Ovary (tissue), 9 donors: ENCODE results near the gene MRTFA. TPM values are rescaled to one million over a fixed set of nuclear protein-coding genes. Genes with fewer than 3 reads are reported as not detected.

Source experiments
- DNase-seq, 5 donors: peaks; one replicate each; pipeline ENCODE4 v3.0.0-alpha.2; 2019 to 2020
- H3K27ac ChIP-seq, 2 donors: fragments of 200-600 bp; one replicate each; pipeline versions ENCODE4 v1.5.1 to v1.8.0; 2019 to 2022
- H3K27me3 ChIP-seq: fragments of 200-600 bp; one replicate; pipeline ENCODE4 v1.8.0; 2022
- H3K36me3 ChIP-seq: fragments of 200-600 bp; sonication (generic); one replicate; pipeline ENCODE4 v1.5.1; 2019
- H3K4me1 ChIP-seq: one replicate; pipeline ENCODE4 v1.8.1; 2013; ENCODE audit warnings: mild to moderate bottlenecking, moderate library complexity; ENCODE audit not compliant: insufficient read depth
- H3K4me3 ChIP-seq: fragments of 200-600 bp; sonication (generic); one replicate; pipeline ENCODE4 v1.5.1; 2017
- H3K9me3 ChIP-seq, 2 donors: fragments of 200-600 bp in 1 of 2; sonication (generic) in 1 of 2; one replicate each; pipeline versions ENCODE4 v1.5.1 to v1.8.1; 2013 to 2019; ENCODE audit warnings: mild to moderate bottlenecking in 1 of 2, moderate library complexity in 1 of 2
- CTCF ChIP-seq, 3 donors: fragments of 450-650 bp in 2 of 3; fragments of 200-600 bp in 1 of 3; IDR thresholded peaks; one replicate each; pipeline versions ENCODE4 v1.5.1 to v1.8.0; 2016 to 2022; ENCODE audit warnings: antibody characterized with exemption in 3 of 3, mild to moderate bottlenecking in 1 of 3
- EP300 ChIP-seq: sonication (generic); formaldehyde crosslinking; IDR thresholded peaks from one replicate; pipeline ENCODE4 v1.6.1; 2017; ENCODE audit warnings: antibody characterized with exemption
- POLR2A ChIP-seq: fragments of 450-650 bp; IDR thresholded peaks from one replicate; pipeline ENCODE4 v1.6.1; 2017; ENCODE audit warnings: antibody characterized with exemption, mild to moderate bottlenecking, moderate library complexity
- WGBS, 3 donors: extraction: QIAGEN DNeasy Blood & Tissue Kit in 1 of 3; methylation state at CpG; one replicate each; pipeline versions ENCODE4 v1.1.5 to v1.1.7; 2013 to 2017; 5-methylcytosine and 5-hydroxymethylcytosine counted together
- intact Hi-C, 4 donors: fragments of 100-400 bp; cut with DNase I; formaldehyde crosslinking; loops; one replicate each; pipeline versions ENCODE4 v1.11.0 to v1.15.1; 2022 to 2023
- polyA plus RNA-seq, 2 donors: library from polyadenylated mRNA; stranded (reverse); fragments of 200-250 nt in 1 of 2; fragments of 350-450 nt in 1 of 2; fragmentation: Illumina TruSeq in 1 of 2; extraction: RNeasy Lipid Tissue Mini Kit (QIAGEN cat#74804) in 1 of 2; gene quantifications; one replicate each; pipeline ENCODE4 v1.2.3, GENCODE V29; 2013 to 2014
- total RNA-seq, 7 donors: library from RNA; depleted of rRNA in 2 of 7; stranded (reverse); fragments of >200 nt in 2 of 7; fragmentation: NEBNext Ultra II Directional in 3 of 7; extraction: Animal tissue kit (Norgen Biotek cat#: 25700) in 3 of 7; gene quantifications; one replicate each; pipeline versions ENCODE4 v1.1.0 to v1.2.4, GENCODE V29; 2016 to 2023
- donor health status: DM: no; HTN: no; CAD: no; lungs with moderate emphysema.
- donor health status: DM: no; HTN: no; CAD: no.
- donor health status: Bipolar disorder and iron deficiency.
- donor health status: DM: yes; HTN: yes; CAD: no.
- donor health status: DM: no; HTN: no; CAD: no.
- donor health status: DM: yes; HTN: yes; CAD: no.

MRTFA gene
- total and polyA plus RNA-seq, 9 donors = 15.4 to 59.7 (median 54.9) TPM

- no peaks in the 10 kb centered on the region for H3K36me3 ChIP-seq
- H3K27me3 ChIP-seq = no peaks in the 10 kb centered on the region
- TF ChIP-seq EP300 = no peak
- TF ChIP-seq POLR2A = no peak
- TF ChIP-seq CTCF (IDR thresholded peaks at IDR 0.05) = no peak
- H3K9me3 ChIP-seq = no peaks in the 10 kb centered on the region
- intact Hi-C loops = no loop called here
- WGBS, 3 donors = 86 to 90% (median 86%) methylated on average over 3 of the region's 3 CpGs
- no peaks in the 10 kb centered on the region for H3K4me1 ChIP-seq
- H3K27ac ChIP-seq = no peak overlapping the region
- H3K4me3 ChIP-seq = no peak overlapping the region
- no peak for DNase-seq
These were observed 233.4 kb downstream of the MRTFA start for GRCh38 chr22:40403141-40403540.

- TF ChIP-seq EP300 (no peak), POLR2A (no peak), CTCF (IDR thresholded peaks at IDR 0.05) (no peak)
- Histone ChIP-seq H3K4me1 (no peaks in the 10 kb centered on the region), H3K27me3 (no peaks in the 10 kb centered on the region), H3K4me3 (no peak overlapping the region), H3K27ac (no peak overlapping the region), H3K36me3 (no peaks in the 10 kb centered on the region), H3K9me3 (no peaks in the 10 kb centered on the region)
- 95 to 98% (median 97%) methylated on average over 8 of the region's 8 CpGs for WGBS, 3 donors
- intact Hi-C loops = no loop called here
- no peak for DNase-seq
These were observed 234.5 kb downstream of the MRTFA start for GRCh38 chr22:40401981-40402406.

GRCh38 chr22:40401532-40401931 is 235.0 kb downstream of the MRTFA start:
- Histone ChIP-seq H3K27ac (no peak overlapping the region), H3K36me3 (no peaks in the 10 kb centered on the region), H3K4me3 (no peak overlapping the region), H3K4me1 (no peaks in the 10 kb centered on the region), H3K9me3 (no peaks in the 10 kb centered on the region), H3K27me3 (no peaks in the 10 kb centered on the region)
- intact Hi-C loops = no loop called here
- WGBS, 3 donors = 89 to 96% (median 96%) methylated on average over 4 of the region's 4 CpGs
- TF ChIP-seq EP300 (no peak), POLR2A (no peak), CTCF (IDR thresholded peaks at IDR 0.05) (no peak)
- no peak for DNase-seq

GRCh38 chr22:40400159-40400558 is 236.4 kb downstream of the MRTFA start:
- H3K27me3 ChIP-seq = no peaks in the 10 kb centered on the region
- 92 to 95% (median 95%) methylated on average over 15 of the region's 15 CpGs for WGBS, 3 donors
- no peaks in the 10 kb centered on the region for H3K4me1 ChIP-seq
- TF ChIP-seq EP300 (no peak), POLR2A (no peak), CTCF (IDR thresholded peaks at IDR 0.05) (no peak)
- intact Hi-C loops = no loop called here
- H3K9me3 ChIP-seq = no peaks in the 10 kb centered on the region
- H3K4me3 ChIP-seq = no peak overlapping the region
- H3K27ac ChIP-seq = no peak overlapping the region
- H3K36me3 ChIP-seq = no peaks in the 10 kb centered on the region
- no peak for DNase-seq
